Aorta (tissue), 5 donors: Measurements from ENCODE around the gene NCOA1. TPM values are rescaled to one million over a fixed set of nuclear protein-coding genes. Genes with fewer than 3 reads are reported as not detected.
"Not testable (repeated sequence)": the region's sequence is repeated elsewhere in the genome, so short reads cannot be mapped to it uniquely, and the experiment has no call there.

Experiments used
- ATAC-seq: fragments of 200-7000 bp; cut with Tn5 transposase; one replicate; pipeline ENCODE4 v1.9.1; 2022; ENCODE audit warnings: moderate library complexity; ENCODE audit not compliant: low FRiP score
- DNase-seq, 2 donors: peaks; one replicate each; pipeline ENCODE4 v3.0.0-alpha.2; 2020
- H3K27ac ChIP-seq, 2 donors: one replicate each; pipeline ENCODE4 v1.5.1; 2013; ENCODE audit warnings: low read length in 2 of 2, mild to moderate bottlenecking in 2 of 2, moderate library complexity in 2 of 2, control low read depth in 1 of 2, inconsistent platforms in 1 of 2, low read depth in 1 of 2
- H3K27me3 ChIP-seq, 2 donors: one replicate each; pipeline ENCODE4 v1.6.1; 2013; ENCODE audit warnings: control low read depth in 1 of 2, low read length in 1 of 2, mild to moderate bottlenecking in 1 of 2, moderate library complexity in 1 of 2; ENCODE audit not compliant: insufficient read depth in 2 of 2, control insufficient read depth in 1 of 2
- H3K36me3 ChIP-seq, 2 donors: one replicate each; pipeline ENCODE4 v1.6.1; 2013; ENCODE audit warnings: control low read depth in 1 of 2, low read length in 1 of 2, mild to moderate bottlenecking in 1 of 2; ENCODE audit not compliant: insufficient read depth in 2 of 2, control insufficient read depth in 1 of 2
- H3K4me1 ChIP-seq, 2 donors: one replicate each; pipeline ENCODE4 v1.6.1; 2013; ENCODE audit warnings: low read length in 2 of 2, control low read depth in 1 of 2, mild to moderate bottlenecking in 1 of 2, moderate library complexity in 1 of 2; ENCODE audit not compliant: insufficient read depth in 2 of 2, control insufficient read depth in 1 of 2
- H3K4me3 ChIP-seq, 2 donors: one replicate each; pipeline ENCODE4 v1.5.1; 2013; ENCODE audit warnings: low read length in 2 of 2, control low read depth in 1 of 2, mild to moderate bottlenecking in 1 of 2
- H3K9me3 ChIP-seq: one replicate; pipeline ENCODE4 v1.6.1; 2013; ENCODE audit warnings: mild to moderate bottlenecking, low read length; ENCODE audit not compliant: control insufficient read depth
- WGBS, 2 donors: extraction: QIAGEN DNeasy Blood & Tissue Kit; methylation state at CpG; one replicate each; pipeline ENCODE4 v1.1.7; 2013; 5-methylcytosine and 5-hydroxymethylcytosine counted together
- intact Hi-C, 2 donors: fragments of 100-400 bp; cut with DNase I; formaldehyde crosslinking; loops; one replicate each; pipeline versions ENCODE4 v1.14.2 to v1.15.0; 2022
- polyA plus RNA-seq, 2 donors: library from polyadenylated mRNA; stranded (reverse); fragments of 200-250 nt; gene quantifications; one replicate each; pipeline ENCODE4 v1.2.3, GENCODE V29; 2013
- total RNA-seq, 2 donors: library from RNA; stranded (reverse); fragmentation: NEBNext Ultra II Directional; extraction: Animal tissue kit (Norgen Biotek cat#: 25700); gene quantifications; one replicate each; pipeline ENCODE4 v1.2.1, GENCODE V29; 2021
- donor health status: healthy with polysubstance abuse.
- donor health status: Bipolar disorder and iron deficiency.
- donor health status: DM: no; HTN: no; CAD: no.
- donor health status: DM: no; HTN: no; CAD: no.
- donor health status: DM: yes; HTN: yes; CAD: no.

NCOA1 gene
- total and polyA plus RNA-seq, 4 donors = 6.5 to 68.1 (median 26.7) TPM

- no peak for DNase-seq
- peaks cover 0 to 3% of the 10 kb centered on the region in 2 donors for H3K4me1 ChIP-seq
- H3K27ac ChIP-seq = no peak overlapping the region
- intact Hi-C loops = no loop called here
- no peaks in the 10 kb centered on the region for H3K27me3 ChIP-seq
- H3K4me3 ChIP-seq = no peak overlapping the region
- peaks cover 0 to 4% of the 10 kb centered on the region in 2 donors for H3K36me3 ChIP-seq
- no peaks in the 10 kb centered on the region for H3K9me3 ChIP-seq
- no peak for ATAC-seq
- 99 to 100% methylated on average over 3 of the region's 3 CpGs for WGBS, 2 donors
These were observed 75.2 kb downstream of the NCOA1 start for GRCh38 chr2:24566209-24566608.

- intact Hi-C loops = no loop called here
- H3K27me3 ChIP-seq = no peaks in the 10 kb centered on the region
- no peak overlapping the region for H3K27ac ChIP-seq
- no peaks in the 10 kb centered on the region for H3K9me3 ChIP-seq
- H3K4me1 ChIP-seq = peaks cover 0 to 3% of the 10 kb centered on the region in 2 donors
- 97 to 100% methylated on average over 7 of the region's 7 CpGs for WGBS, 2 donors
- ATAC-seq = peak; percentile 33
- no peak overlapping the region for H3K4me3 ChIP-seq
- H3K36me3 ChIP-seq = peaks cover 0 to 4% of the 10 kb centered on the region in 2 donors
- no peak for DNase-seq
These were observed 75.6 kb downstream of the NCOA1 start for GRCh38 chr2:24566630-24567029.

GRCh38 chr2:24568551-24568950 is 77.5 kb downstream of the NCOA1 start:
- Histone ChIP-seq H3K4me3 (no peak overlapping the region), H3K9me3 (no peaks in the 10 kb centered on the region), H3K4me1 (no peaks in the 10 kb centered on the region), H3K27ac (no peak overlapping the region), H3K27me3 (no peaks in the 10 kb centered on the region), H3K36me3 (peaks cover 0 to 4% of the 10 kb centered on the region in 2 donors)
- intact Hi-C loops = no loop called here
- DNase-seq (no peak), ATAC-seq (no peak)

- H3K36me3 ChIP-seq, H3K27me3 ChIP-seq, H3K4me1 ChIP-seq, H3K9me3 ChIP-seq, DNase-seq, intact Hi-C loops, ATAC-seq, H3K27ac ChIP-seq, H3K4me3 ChIP-seq: not testable (repeated sequence)
- WGBS, 2 donors = 93 to 96% methylated on average over 10 of the region's 10 CpGs
These were observed 78.5 kb downstream of the NCOA1 start for GRCh38 chr2:24569565-24569964.

GRCh38 chr2:24570225-24570624 is 79.2 kb downstream of the NCOA1 start:
- WGBS, 2 donors = 90 to 96% methylated on average over 1 of the region's 1 CpG
- intact Hi-C loops = no loop called here
- DNase-seq (no peak), ATAC-seq (no peak)
- Histone ChIP-seq H3K36me3 (peaks cover 0 to 4% of the 10 kb centered on the region in 2 donors), H3K27me3 (no peaks in the 10 kb centered on the region), H3K4me1 (no peaks in the 10 kb centered on the region), H3K27ac (no peak overlapping the region), H3K4me3 (no peak overlapping the region), H3K9me3 (no peaks in the 10 kb centered on the region)

- WGBS, 2 donors = 86 to 90% methylated on average over 2 of the region's 2 CpGs
- intact Hi-C loops = no loop called here
- Histone ChIP-seq H3K27me3 (no peaks in the 10 kb centered on the region), H3K36me3 (no peaks in the 10 kb centered on the region), H3K27ac (no peak overlapping the region), H3K9me3 (no peaks in the 10 kb centered on the region), H3K4me1 (peaks cover 2% of the 10 kb centered on the region in 2 donors), H3K4me3 (no peak overlapping the region)
- DNase-seq (no peak), ATAC-seq (no peak)
These were observed 80.9 kb downstream of the NCOA1 start for GRCh38 chr2:24571828-24572442.

- Histone ChIP-seq H3K9me3 (no peaks in the 10 kb centered on the region), H3K27me3 (no peaks in the 10 kb centered on the region), H3K27ac (no peak overlapping the region), H3K4me1 (peaks cover 2% of the 10 kb centered on the region in 2 donors), H3K36me3 (no peaks in the 10 kb centered on the region), H3K4me3 (no peak overlapping the region)
- ATAC-seq (no peak), DNase-seq (no peak)
- intact Hi-C loops = loop anchor here in 1 of 2 donors (5.0 kb wide), 1 partner anchor 36 kb away; no protein-coding TSS in a partner anchor
These were observed 85.1 kb downstream of the NCOA1 start for GRCh38 chr2:24576146-24576545.

- no peaks in the 10 kb centered on the region for H3K36me3 ChIP-seq
- no peak overlapping the region for H3K4me3 ChIP-seq
- H3K27ac ChIP-seq = no peak overlapping the region
- DNase-seq (no peak), ATAC-seq (no peak)
- H3K4me1 ChIP-seq = peaks cover 2% of the 10 kb centered on the region in 2 donors
- no peaks in the 10 kb centered on the region for H3K27me3 ChIP-seq
- no peaks in the 10 kb centered on the region for H3K9me3 ChIP-seq
- intact Hi-C loops = loop anchor here in 1 of 2 donors (5.0 kb wide), 1 partner anchor 36 kb away; no protein-coding TSS in a partner anchor
- WGBS, 2 donors = 83 to 88% methylated on average over 1 of the region's 1 CpG
These were observed 85.6 kb downstream of the NCOA1 start for GRCh38 chr2:24576617-24577016.

- WGBS, 2 donors = 51 to 54% methylated on average over 2 of the region's 2 CpGs
- ATAC-seq (no peak), DNase-seq (no peak)
- intact Hi-C loops = loop anchor here in 1 of 2 donors (5.0 kb wide), 1 partner anchor 35 kb away; no protein-coding TSS in a partner anchor
- Histone ChIP-seq H3K36me3 (no peaks in the 10 kb centered on the region), H3K4me3 (no peak overlapping the region), H3K4me1 (peaks cover 2% of the 10 kb centered on the region in 2 donors), H3K9me3 (no peaks in the 10 kb centered on the region), H3K27me3 (no peaks in the 10 kb centered on the region), H3K27ac (no peak overlapping the region)
These were observed 86.4 kb downstream of the NCOA1 start for GRCh38 chr2:24577481-24577880.
